ENCODE data around the gene MAN2B2.
A peak's percentile ranks its signal among the peaks of the same experiment; 100 is the strongest.

The MAN2B2 gene

GRCh38 chr4:6568148-6568547, 6.8 kb upstream of the MAN2B2 start:
- DNase-seq = no peak

- DNase-seq = no peak
Observed at GRCh38 chr4:6568689-6569332, 6.2 kb upstream of the MAN2B2 start.

GRCh38 chr4:6571608-6572007, 3.4 kb upstream of the MAN2B2 start:
- DNase-seq = no peak

- DNase-seq = no peak
Observed at GRCh38 chr4:6573551-6573950, 1.4 kb upstream of the MAN2B2 start.

- no peak for DNase-seq
Observed at GRCh38 chr4:6573986-6574746, 823 bp upstream of the MAN2B2 start.

GRCh38 chr4:6575503-6576240, 683 bp downstream of the MAN2B2 start:
- DNase-seq = no peak

- DNase-seq = peak; percentile 41
Observed at GRCh38 chr4:6576512-6576911, 1.5 kb downstream of the MAN2B2 start.

DNA sequence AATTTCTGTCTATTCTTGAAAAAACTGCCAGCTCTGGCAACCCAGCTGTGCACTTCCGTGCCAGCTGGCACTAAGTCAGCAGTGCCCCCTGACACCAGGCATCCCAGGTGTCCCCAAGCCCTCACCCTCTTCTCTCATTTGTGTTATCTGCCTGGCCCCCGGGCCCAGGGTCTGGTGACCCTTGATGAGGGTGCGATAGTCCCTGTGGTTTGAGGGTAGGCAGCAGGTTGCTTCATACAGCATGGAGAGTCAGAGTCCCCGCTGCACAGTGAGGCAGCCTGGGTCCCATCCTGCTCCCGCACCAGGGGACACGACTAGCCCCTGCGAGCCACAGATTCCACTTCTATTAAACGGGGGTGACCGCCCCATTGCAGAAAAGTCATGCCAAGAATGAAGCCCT, 1.9 kb downstream of the MAN2B2 start:
- DNase-seq = no peak

DNA sequence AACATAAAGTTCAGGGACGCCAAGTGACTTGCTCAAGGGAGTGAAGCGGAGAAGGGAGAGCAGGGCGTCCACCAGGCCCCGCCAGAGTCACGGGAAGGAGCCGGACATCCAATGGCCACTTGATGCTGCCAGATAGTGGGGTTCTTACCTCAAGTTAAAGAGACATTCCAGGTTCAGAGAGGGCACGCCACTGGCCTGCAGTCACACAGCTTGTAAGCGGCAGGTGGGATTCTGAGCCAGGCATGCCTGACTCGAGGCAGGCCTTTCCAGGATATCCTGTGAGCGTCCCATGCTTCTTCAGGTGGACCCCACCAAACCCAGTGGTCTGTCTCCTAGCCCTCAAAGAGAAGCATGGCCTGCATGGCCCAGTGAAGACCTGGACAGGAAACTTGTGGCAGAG, 2.4 kb downstream of the MAN2B2 start:
- DNase-seq = no peak

DNA sequence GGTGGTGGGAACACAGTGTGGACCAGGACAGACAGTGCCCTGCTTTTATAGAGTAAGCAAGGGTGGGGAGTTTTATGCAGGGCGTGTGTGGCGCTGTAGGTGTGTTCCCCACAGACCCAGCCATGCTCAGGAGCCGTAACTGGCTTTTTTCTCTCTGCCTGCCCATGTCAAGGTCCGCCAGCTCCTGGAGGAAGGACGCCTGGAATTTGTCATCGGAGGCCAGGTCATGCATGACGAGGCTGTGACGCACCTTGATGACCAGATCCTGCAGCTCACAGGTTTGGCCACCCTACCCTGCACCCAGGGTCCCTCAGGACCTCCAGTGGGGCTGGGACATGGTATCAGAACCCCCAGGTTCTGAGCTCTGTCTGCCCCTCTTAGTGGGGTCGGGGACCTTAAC, 3.2 kb downstream of the MAN2B2 start:
- DNase-seq = no peak

GRCh38 chr4:6580353-6580752, 5.4 kb downstream of the MAN2B2 start:
- DNase-seq = no peak

GRCh38 chr4:6581566-6582121, 6.7 kb downstream of the MAN2B2 start:
- no peak for DNase-seq

DNA sequence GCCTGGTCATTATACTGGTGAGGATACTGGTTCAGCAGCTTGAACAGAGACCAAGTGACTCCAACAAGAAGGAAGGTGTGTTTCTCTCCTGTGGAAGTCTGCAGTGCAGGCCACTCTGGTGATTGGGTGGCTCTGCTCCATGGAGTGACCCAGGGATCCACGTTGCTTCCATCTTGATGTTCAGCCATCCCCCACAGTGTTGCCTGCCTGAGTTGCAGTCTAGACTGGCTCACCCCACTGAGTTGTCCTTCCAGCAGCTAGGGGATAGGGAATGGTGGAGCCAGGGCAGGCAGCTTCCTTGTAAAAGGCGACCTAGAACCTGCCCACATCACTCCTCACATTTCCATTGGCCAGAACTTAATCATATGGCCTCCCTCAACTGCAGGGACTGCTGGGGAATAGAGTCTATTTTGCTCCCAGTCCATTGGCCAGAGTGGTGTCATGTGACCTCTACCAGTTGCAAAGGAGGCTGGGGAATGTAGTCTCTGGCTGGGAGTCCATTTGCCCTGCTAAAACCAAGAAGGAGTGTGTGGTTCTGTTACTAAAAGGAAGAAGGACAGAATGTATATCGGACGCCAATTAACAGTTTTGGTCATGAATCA, 8.0 kb downstream of the MAN2B2 start:
- no peak for DNase-seq

DNA sequence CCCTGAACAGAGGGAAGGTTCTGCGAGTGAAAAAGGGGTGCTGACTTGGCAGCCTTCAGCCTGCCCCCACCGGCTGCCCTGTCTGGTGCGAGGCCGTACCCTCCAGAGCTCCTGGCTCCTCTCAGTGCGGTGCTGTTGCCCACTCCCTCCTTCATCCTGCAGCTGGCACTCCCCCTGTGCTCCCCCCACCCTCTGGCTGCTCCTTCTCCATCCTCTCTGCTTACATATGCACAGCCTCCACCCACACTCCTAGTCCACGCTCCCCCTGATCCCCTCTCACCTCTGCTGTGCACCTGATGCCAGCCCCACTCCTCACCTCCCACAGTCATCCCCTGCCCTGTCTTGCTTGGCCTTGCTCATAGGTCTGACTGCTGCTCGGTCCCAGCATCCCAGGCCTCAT, 9.9 kb downstream of the MAN2B2 start:
- no peak for DNase-seq

DNA sequence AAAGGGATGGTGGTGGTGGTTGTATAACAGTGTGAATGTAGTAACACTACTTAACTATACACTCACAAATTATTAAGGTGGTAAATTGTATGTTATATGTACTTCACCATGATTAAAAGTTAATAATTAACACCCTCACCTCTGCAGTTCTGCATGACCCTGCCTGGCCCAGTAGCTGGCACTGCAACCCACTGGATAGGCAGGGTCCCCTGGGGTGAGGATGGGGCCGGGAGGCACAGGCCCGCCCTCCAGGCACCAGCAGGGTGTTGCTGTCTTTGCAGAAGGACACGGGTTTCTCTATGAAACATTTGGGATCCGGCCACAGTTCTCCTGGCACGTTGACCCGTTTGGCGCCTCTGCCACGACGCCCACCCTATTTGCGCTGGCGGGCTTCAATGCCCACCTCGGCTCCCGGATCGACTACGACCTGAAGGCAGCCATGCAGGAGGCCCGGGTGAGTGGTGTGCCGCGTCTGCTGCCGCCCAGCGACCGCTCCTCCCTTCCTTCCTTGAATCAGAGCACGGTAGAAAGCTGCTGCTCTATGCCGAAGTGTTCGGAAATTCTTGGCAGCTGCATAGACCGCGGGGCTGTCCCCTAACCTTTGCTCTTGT, 11.8 kb downstream of the MAN2B2 start:
- DNase-seq = no peak

DNA sequence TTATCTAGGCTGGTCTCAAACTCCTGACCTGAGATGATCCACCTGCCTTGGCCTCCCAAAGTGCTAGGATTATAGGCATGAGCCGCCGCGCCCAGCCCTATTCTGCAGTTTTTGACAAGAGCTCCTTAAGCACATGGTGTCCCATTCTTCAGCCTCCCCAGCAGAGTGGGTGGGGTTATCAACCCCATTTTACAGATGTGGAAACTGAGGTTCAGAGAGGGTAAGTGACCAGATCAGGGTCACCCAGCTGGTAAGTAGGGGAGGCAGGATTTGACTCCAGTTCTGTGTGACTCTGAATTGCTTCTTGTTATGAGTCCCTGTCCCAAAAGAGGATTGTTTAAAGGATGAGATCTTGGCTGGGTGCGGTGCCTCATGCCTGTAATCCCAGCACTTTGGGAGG, 14.5 kb downstream of the MAN2B2 start:
- no peak for DNase-seq

DNA sequence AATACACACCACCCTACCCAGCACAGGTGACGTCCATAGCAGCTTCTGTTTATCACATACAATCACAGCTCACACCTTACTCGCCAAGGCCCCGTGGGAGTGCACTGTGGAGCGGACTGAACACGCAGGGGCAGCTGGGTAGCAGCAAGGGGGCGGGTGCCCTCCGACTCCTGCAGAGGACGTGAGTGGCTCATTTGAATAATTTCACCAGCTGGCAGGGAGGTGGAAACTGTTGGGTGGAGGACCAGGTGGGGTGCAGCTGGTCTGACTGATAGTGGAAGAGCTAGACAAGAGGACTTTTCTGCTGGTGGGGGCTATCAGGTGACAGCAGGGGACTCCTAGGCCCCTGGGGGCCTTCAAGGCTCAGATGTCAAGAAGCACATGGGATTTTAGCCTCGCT, 16.3 kb downstream of the MAN2B2 start:
- peak; percentile 22 for DNase-seq

GRCh38 chr4:6591781-6592180, 16.8 kb downstream of the MAN2B2 start:
- no peak for DNase-seq

DNA sequence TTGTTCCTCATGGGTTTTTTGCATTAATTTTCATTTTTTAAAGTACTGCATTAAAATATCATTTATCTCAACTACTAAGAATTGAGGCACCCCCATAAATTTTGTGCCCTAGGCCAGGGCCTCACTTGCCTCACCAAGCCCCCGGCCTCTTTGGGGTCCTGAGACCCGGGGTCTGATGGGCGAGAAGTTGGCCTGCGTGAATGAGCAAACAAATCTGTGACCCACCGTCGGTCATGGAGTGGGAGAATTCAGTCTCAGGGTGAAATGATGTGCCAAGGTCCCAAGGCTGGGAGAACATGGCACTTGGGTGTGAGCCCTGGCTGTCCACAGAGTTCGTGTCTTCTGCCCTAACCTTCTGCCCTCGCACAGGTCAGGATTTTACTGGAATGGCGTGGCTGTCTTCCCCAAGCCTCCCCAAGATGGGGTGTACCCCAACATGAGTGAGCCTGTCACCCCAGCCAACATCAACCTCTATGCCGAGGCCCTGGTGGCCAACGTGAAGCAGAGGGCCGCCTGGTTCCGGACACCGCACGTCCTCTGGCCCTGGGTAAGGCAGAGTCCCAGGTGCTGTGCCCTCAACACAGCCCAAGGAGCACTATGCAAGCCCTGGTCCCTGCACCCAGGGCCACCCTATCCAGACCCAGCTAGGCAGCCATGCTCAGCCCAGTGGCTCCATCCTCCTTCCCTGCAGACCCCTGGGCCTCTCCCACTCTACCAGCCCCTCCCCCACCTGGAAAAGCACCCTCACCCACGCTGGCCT, 18.0 kb downstream of the MAN2B2 start:
- no peak for DNase-seq

- no peak for DNase-seq
Observed at GRCh38 chr4:6594341-6594740, 19.4 kb downstream of the MAN2B2 start.

DNA sequence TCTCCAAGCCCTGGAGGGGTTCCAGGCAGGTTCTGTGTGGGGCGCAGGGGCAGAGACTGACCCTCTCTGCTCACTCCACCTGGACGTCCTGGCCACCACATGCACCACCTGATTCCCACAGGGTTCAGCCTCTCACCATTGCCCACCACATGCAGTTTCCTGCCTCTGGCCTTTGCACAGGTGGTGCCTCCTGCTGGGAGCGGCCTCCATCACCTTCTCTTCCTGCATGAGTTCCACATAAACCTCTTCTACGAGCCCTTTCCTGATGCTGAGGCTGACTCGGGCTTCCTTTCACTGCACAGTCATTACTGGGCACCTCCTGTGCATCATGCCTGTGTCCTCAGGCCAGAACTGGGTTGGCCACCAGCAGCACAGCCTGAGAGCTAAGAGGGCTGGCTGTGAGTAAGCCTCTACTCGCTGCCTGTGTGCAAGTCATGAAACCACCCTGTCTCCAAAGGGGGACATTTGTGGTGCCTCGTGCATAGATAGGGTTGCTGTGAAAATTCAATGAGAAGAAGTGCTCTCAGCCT, 19.9 kb downstream of the MAN2B2 start:
- no peak for DNase-seq
